ENCODE measurements around the gene TRIM71.

TRIM71 gene

DNA sequence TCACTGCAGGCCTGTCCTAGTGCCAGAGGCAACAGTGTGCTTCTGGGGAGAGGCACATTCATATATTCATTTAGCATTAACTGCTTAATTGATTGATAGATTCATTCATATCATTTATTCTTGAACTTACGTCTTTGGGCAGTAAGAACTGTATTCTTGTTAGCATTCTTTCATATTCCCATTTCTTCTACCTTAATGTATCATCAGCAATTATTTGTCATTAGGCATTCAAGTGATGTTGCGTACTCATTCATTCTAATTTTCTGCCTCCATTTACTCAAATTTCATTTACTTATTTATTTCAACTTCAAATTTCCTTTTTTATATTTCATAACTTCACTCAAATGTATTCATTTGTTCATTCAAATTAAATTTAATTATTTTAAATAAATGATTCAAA is 102.1 kb downstream of the TRIM71 start:
- TF ChIP-seq POLR2AphosphoS5 (IDR thresholded peaks at IDR 0.05; ENCODE audit: low read depth, low read length) (no peak), FOXP2 (optimal IDR thresholded peaks at IDR 0.05; ENCODE audit: borderline replicate concordance, extremely low read depth, extremely low read length, insufficient read depth) (no peak), TAF1 (IDR thresholded peaks at IDR 0.05; ENCODE audit: borderline replicate concordance, insufficient read depth, low read length) (no peak), SIN3A (IDR thresholded peaks at IDR 0.05; ENCODE audit: borderline replicate concordance, insufficient read depth, low read length) (no peak)
- TF ChIP-seq, protein P1, sequence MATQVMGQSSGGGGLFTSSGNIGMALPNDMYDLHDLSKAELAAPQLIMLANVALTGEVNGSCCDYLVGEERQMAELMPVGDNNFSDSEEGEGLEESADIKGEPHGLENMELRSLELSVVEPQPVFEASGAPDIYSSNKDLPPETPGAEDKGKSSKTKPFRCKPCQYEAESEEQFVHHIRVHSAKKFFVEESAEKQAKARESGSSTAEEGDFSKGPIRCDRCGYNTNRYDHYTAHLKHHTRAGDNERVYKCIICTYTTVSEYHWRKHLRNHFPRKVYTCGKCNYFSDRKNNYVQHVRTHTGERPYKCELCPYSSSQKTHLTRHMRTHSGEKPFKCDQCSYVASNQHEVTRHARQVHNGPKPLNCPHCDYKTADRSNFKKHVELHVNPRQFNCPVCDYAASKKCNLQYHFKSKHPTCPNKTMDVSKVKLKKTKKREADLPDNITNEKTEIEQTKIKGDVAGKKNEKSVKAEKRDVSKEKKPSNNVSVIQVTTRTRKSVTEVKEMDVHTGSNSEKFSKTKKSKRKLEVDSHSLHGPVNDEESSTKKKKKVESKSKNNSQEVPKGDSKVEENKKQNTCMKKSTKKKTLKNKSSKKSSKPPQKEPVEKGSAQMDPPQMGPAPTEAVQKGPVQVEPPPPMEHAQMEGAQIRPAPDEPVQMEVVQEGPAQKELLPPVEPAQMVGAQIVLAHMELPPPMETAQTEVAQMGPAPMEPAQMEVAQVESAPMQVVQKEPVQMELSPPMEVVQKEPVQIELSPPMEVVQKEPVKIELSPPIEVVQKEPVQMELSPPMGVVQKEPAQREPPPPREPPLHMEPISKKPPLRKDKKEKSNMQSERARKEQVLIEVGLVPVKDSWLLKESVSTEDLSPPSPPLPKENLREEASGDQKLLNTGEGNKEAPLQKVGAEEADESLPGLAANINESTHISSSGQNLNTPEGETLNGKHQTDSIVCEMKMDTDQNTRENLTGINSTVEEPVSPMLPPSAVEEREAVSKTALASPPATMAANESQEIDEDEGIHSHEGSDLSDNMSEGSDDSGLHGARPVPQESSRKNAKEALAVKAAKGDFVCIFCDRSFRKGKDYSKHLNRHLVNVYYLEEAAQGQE (IDR thresholded peaks at IDR 0.05; ENCODE audit: insufficient read depth in 1 of 2, low read depth in 2 of 2, low read length in 2 of 2), result no peak

GRCh38 chr3:32922078-32922477 is 104.3 kb downstream of the TRIM71 start:
- no peak for TF ChIP-seq TAF1 (IDR thresholded peaks at IDR 0.05; ENCODE audit: borderline replicate concordance, insufficient read depth, low read length)
- TF ChIP-seq SIN3A (IDR thresholded peaks at IDR 0.05; ENCODE audit: borderline replicate concordance, insufficient read depth, low read length), result no peak
- TF ChIP-seq, protein P1 (IDR thresholded peaks at IDR 0.05; ENCODE audit: insufficient read depth in 1 of 2, low read depth in 2 of 2, low read length in 2 of 2), result no peak
- no peak for TF ChIP-seq FOXP2 (optimal IDR thresholded peaks at IDR 0.05; ENCODE audit: borderline replicate concordance, extremely low read depth, extremely low read length, insufficient read depth)
- TF ChIP-seq POLR2AphosphoS5 (IDR thresholded peaks at IDR 0.05; ENCODE audit: low read depth, low read length), result no peak

- no peak for TF ChIP-seq POLR2AphosphoS5 (IDR thresholded peaks at IDR 0.05; ENCODE audit: low read depth, low read length)
- TF ChIP-seq FOXP2 (optimal IDR thresholded peaks at IDR 0.05; ENCODE audit: borderline replicate concordance, extremely low read depth, extremely low read length, insufficient read depth), result no peak
Observed at GRCh38 chr3:32930161-32930560, 112.4 kb downstream of the TRIM71 start.

GRCh38 chr3:32934150-32934742 is 116.4 kb downstream of the TRIM71 start:
- TF ChIP-seq, protein P1 (IDR thresholded peaks at IDR 0.05; ENCODE audit: insufficient read depth in 1 of 2, low read depth in 2 of 2, low read length in 2 of 2), result no peak
- TF ChIP-seq TAF1 (IDR thresholded peaks at IDR 0.05; ENCODE audit: borderline replicate concordance, insufficient read depth, low read length) (no peak), FOXP2 (optimal IDR thresholded peaks at IDR 0.05; ENCODE audit: borderline replicate concordance, extremely low read depth, extremely low read length, insufficient read depth) (no peak), POLR2AphosphoS5 (IDR thresholded peaks at IDR 0.05; ENCODE audit: low read depth, low read length) (no peak), SIN3A (IDR thresholded peaks at IDR 0.05; ENCODE audit: borderline replicate concordance, insufficient read depth, low read length) (no peak)

DNA sequence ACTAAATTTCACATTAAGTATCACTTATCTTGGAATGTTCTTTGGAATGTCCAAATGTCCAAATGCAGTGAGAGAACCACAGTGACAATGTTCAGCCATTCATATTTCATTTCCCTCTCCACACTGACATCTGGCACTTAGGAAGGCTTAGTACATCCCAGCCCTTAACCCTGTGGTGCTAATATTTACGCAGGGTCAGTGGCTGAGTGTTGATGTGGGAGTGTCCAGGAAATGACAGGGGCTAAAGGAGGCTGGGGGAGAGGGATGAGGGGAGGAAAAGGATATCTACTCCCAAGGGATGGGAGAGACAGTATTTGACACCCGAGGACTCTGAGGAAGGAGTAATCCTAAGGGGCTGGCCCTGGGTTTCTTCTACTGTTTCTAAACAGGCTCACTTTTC is 119.5 kb downstream of the TRIM71 start:
- TF ChIP-seq FOXP2 (optimal IDR thresholded peaks at IDR 0.05; ENCODE audit: borderline replicate concordance, extremely low read depth, extremely low read length, insufficient read depth) (no peak), POLR2AphosphoS5 (IDR thresholded peaks at IDR 0.05; ENCODE audit: low read depth, low read length) (no peak), SIN3A (IDR thresholded peaks at IDR 0.05; ENCODE audit: borderline replicate concordance, insufficient read depth, low read length) (no peak), TAF1 (IDR thresholded peaks at IDR 0.05; ENCODE audit: borderline replicate concordance, insufficient read depth, low read length) (no peak)
- TF ChIP-seq, protein P1 (IDR thresholded peaks at IDR 0.05; ENCODE audit: insufficient read depth in 1 of 2, low read depth in 2 of 2, low read length in 2 of 2), result no peak

Measured in PFSK-1 (cell line).